Spleen (tissue), 7 donors: ENCODE data around the gene TP53INP2.

Source experiments
- CTCF ChIP-seq, 11 experiments: fragments of 200-600 bp in 7 of 11; fragments of 450-650 bp in 4 of 11; sonication (generic) in 4 of 11; IDR thresholded peaks in 8 of 11; conservative IDR thresholded peaks in 3 of 11; 1 replicate in 7 of 11; 2 replicates in 4 of 11; pipeline versions ENCODE4 v1.4.0 to v1.8.0; 2016 to 2021; ENCODE audit warnings: antibody characterized with exemption in 11 of 11, inconsistent platforms in 4 of 11, mild to moderate bottlenecking in 1 of 11
- POLR2AphosphoS5 ChIP-seq, 3 donors: sonication (generic); formaldehyde crosslinking; IDR thresholded peaks; one replicate each; pipeline ENCODE4 v1.5.1; 2017; ENCODE audit warnings: antibody characterized with exemption in 3 of 3
- donor health status: DM: no; HTN: no; CAD: no; lungs with moderate emphysema.
- donor health status: DM: no; HTN: no; CAD: no.
- donor health status: DM: no; HTN: no; CAD: no.

DNA sequence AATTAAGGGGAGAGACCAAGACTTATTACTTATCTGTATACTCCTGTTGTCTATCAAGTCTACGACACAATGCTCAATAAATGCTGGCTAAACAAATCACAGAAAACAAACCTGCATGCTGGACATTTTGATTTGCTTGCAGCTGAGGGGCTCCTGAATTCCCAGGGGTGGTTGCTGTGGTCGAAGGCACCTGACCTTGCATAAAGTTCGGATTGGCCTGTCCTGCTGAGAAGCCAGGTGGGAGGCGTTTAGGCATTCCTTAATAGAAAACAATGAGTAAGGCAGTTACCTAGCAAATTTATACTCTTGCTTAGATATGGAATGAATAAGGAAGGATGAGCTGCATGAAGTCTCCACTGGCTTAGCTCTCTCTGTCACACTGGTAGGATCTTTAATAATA lies 50.5 kb downstream of the TP53INP2 start:
- TF ChIP-seq CTCF (IDR thresholded peaks at IDR 0.05 in 8 of 11, conservative IDR thresholded peaks at IDR 0.05 in 3 of 11) (no peak), POLR2AphosphoS5 (IDR thresholded peaks at IDR 0.05) (no peak)
